H4 (cell line): ENCODE data around the gene RPL11. TPM values are rescaled to one million over a fixed set of nuclear protein-coding genes. Genes with fewer than 3 reads are reported as not detected.
A peak's percentile ranks its signal among the peaks of the same experiment; 100 is the strongest.
"Not testable (repeated sequence)": the region's sequence is repeated elsewhere in the genome, so short reads cannot be mapped to it uniquely, and the experiment has no call there.

Experiments
- DNase-seq: peaks from one replicate; pipeline ENCODE4 v3.0.0-alpha.2; 2015; ENCODE audit warnings: low spot score
- total RNA-seq: library from RNA; depleted of rRNA; stranded (reverse); fragments of >200 nt; shearing (Covaris generic); gene quantifications from 2 replicates; pipeline ENCODE4 v1.2.3, GENCODE V29; 2014; rRNA removed

The RPL11 gene
- total RNA-seq, 1 experiment from 2014 or later: 1,313 TPM

DNA sequence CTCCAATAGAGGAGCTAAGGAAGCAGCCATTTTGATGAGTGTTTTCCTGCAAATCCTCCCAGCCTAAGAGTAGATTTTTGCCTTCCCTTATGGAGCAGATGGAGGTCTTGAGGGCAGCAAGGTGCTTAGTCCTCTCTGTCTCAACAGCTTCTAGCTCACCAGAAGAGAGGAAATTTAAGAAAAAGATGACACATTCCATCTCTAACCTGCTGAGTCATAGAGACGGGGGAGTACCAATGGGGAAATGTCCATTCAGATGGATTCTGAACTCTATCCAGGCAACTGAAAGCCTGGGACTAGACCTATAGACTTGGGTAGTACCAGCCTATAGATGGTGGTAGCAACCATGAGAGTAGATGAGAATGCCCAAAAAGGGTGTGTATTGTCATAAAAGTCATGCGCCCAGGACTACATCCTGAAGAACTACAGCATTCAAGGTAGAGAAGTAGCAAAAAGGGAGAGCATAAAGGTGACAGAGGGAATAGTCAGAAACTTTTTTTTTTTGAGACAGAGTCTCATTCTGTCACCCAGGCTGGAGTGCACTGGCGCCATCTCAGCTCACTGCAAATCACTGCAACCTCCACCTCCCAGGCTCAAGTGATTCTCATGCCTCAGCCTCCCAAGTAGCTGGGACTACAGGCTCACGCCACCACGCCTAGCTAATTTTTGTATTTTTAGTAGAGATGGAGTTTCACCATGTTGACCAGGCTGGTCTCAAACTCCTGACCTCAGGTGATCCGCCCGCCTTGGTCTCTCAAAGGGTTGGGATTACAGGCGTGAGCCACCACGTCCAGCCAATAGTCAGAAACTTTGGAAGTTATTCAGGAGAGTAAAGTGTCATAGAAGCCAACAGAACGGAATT, 41.0 kb downstream of the RPL11 start:
- DNase-seq: no peak

DNA sequence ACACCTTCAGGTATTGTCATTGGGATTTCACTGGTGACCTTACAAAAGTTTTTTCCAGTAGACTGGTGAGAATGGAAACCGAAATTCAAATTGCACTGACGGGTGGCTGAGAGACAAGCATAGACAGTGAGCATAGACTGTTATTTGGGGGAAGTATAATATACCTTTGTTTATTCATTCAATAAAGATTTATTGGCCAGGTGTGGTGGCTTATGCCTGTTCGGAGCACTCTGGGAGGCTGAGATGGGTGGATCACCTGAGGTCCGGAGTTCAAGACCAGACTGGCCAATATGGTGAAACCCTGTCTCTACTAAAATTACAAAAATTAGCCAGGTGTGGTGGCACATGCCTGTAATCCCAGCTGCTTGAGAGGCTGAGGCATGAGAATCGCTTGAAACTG, 41.7 kb downstream of the RPL11 start:
- DNase-seq: not testable (repeated sequence)

DNA sequence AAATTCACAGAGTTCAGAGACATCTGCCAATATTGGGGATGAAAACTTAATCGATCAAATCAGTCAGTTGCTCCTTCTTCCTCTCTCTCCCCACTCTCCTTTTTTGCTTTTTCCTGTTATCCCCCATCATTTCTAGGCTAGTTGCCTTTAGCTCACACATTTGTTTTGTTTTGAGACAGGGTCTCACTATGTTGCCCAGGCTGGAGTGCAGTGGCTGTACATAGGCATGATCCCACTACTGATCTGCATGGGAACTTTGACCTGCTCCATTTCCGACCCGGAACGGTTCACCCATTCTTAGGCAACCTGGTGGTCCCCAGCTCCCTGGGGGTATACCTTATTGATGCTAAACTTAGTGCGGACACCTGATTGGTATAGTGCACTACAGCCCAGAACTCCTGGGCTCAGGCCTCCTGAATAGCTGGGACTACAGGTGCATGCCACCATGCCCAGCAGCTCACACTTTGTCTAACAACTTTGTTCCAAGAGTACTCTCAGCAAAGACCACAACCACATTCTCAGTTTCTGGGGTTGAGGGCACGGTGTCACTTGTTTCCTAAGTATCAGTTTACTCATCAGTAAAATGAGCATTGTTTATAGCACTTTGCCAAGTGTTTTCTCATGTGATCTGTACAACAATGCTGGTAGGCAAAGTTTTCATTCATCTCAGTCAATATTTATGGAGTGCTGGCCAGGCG, 45.0 kb downstream of the RPL11 start:
- DNase-seq: no peak

DNA sequence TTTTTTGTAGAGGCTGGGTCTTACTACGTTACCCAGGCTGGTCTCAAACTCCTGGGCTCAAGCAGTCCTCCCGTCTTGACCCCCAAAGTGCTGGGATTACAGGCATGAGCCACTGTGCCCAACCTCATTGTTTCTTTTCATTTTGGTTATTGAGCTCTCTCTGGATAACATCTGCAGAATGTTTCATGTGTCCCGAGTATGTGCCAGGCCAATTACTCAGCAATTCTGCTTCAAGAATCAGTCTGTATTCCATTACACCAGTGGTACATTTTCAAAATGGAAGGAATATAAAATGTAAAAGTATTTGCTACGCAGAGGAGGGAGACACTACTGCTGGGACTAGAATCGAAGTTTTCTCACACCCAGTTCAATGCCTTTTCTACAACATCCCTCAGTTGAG, 50.0 kb downstream of the RPL11 start:
- no peak for DNase-seq

DNA sequence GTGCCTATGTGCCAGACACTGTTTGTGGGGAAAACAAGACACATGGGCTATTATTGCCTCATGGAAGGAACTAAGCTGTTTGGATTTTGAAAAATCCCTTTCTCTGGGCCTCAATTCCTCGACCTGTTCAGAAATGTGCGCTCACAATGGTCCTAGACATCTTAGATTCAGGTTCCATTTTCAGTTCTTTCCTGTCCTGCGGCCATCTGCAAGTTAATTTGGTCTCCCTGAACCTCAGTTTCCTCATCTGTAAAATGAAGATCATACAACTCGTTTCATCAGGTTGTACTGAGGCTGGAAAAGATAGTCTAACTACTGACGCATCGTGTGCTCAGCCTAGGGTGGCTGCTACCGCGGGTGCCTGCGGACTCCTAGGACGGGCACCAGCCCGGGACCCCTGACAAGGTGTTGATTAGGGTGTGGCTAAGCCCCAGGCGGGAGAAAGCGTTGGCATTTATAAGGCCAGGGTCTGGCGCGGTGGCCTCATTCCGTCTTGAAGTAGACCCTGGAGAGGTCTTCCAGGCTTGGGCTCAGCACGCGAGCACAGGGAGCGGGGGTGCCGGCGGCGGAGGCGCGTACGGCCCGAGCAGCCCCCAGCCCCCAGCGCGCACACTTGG, 51.2 kb downstream of the RPL11 start:
- no peak for DNase-seq

DNA sequence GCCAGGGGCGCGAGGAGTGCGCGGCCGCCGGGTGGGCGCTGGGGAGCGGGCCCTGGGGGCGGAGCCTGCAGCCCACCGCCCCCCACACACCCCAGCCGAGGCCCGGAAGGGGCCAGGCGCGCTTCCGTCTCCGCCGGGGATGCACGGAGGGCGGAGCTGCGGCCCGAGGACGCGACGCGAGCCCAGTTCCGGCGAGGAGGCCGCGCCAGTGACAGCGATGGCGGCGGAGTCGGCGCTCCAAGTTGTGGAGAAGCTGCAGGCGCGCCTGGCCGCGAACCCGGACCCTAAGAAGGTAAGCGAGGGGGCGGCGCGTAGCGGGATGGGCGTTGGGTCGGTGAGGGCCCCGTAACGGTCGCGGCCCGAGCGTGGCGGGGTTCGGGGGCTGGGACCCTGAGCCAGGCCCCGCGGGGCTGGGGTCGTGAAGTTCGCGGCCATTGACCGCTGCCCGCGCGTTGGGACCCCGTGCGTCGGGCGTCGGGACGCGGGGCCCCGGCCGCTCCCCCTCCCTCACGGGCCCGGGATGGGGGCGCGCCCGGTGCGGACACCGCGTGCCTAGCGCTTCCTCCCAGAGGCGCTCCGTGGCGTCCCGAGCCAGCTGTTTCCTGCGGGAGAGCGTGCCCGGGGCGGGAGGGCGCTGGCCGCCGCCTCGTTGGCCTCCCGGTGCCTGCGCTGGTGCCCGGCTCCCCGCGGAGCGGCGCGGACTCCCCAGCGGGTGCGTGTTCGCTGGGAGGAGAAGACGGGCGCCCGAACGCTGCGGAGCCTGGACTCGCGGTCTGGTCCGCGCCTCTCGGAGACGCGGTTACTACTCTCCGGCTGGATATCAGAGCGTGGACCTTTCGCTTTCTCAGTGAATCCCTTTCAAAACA, 51.9 kb downstream of the RPL11 start, which contains the start of gene ELOA:
ELOA (plus strand) TSS at position 185 of the 866 bp plus-strand sequence; CDS start at position 218, 33 bp downstream.
- peak; percentile 53 for DNase-seq

DNA sequence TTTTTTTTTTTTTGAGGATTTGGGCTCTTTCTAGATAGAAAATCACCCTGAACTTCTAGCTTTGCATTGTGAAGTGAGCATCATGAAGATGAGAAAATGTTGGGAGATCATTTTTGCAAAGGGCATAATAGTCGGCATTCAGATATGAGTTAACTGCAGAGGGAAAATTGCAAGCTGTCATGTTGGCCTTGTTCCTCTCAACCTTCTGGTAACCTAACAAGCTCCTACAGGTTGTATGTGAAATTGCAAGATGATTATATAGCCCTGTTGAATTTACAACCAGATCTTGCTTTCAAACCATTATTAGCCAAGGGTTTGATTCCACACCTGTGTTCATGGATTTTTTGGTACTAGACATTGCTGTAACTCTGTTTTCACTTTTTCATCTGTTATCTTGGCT, 53.9 kb downstream of the RPL11 start:
- DNase-seq: no peak

Other genes starting within 250 kb of the RPL11 start
- gene ASAP3, start 207.6 kb upstream of the RPL11 start, total RNA-seq: 18.4 and 36.3 TPM in 2 replicates
- 4.4 and 5.2 TPM in 2 replicates for gene E2F2, start 160.6 kb upstream of the RPL11 start, total RNA-seq
- 543 and 586 TPM in 2 replicates for gene ID3, start 132.3 kb upstream of the RPL11 start, total RNA-seq
- 38.3 and 48.1 TPM in 2 replicates for gene ELOA, start 51.7 kb downstream of the RPL11 start, total RNA-seq
- 46.5 and 51.4 TPM in 2 replicates for gene PITHD1, start 86.6 kb downstream of the RPL11 start, total RNA-seq
- 35.4 and 36.2 TPM in 2 replicates for gene LYPLA2, start 99.3 kb downstream of the RPL11 start, total RNA-seq
- gene GALE, start 108.9 kb downstream of the RPL11 start, total RNA-seq: 128 and 142 TPM in 2 replicates
- gene HMGCL, start 133.6 kb downstream of the RPL11 start, total RNA-seq: 34.0 and 34.5 TPM in 2 replicates
- gene FUCA1, start 176.5 kb downstream of the RPL11 start, total RNA-seq: 75.9 and 90.5 TPM in 2 replicates
- gene CNR2, start 221.6 kb downstream of the RPL11 start, total RNA-seq: not detected in 2 replicates